Upper lobe of right lung (tissue), 1 donor: ENCODE measurements around the gene LDB2. TPM values are rescaled to one million over a fixed set of nuclear protein-coding genes. Genes with fewer than 3 reads are reported as not detected.

Source experiments
- ATAC-seq: fragments of 200-7000 bp; cut with Tn5 transposase; one replicate; pipeline ENCODE4 v1.9.1; 2020; ENCODE audit warnings: mild to moderate bottlenecking, moderate library complexity
- DNase-seq: peaks from one replicate; pipeline ENCODE4 v3.0.0-alpha.2; 2020
- H3K27ac ChIP-seq: fragments of 200-600 bp; one replicate; pipeline ENCODE4 v1.8.0; 2022
- H3K27me3 ChIP-seq: fragments of 200-600 bp; one replicate; pipeline ENCODE4 v1.8.0; 2022; ENCODE audit warnings: mild to moderate bottlenecking
- H3K36me3 ChIP-seq: fragments of 200-600 bp; one replicate; pipeline ENCODE4 v1.8.0; 2022
- H3K4me1 ChIP-seq: fragments of 200-600 bp; one replicate; pipeline ENCODE4 v1.8.0; 2022
- H3K4me3 ChIP-seq: fragments of 200-600 bp; one replicate; pipeline ENCODE4 v1.8.0; 2022; ENCODE audit warnings: mild to moderate bottlenecking
- H3K9me3 ChIP-seq: fragments of 200-600 bp; one replicate; pipeline ENCODE4 v1.8.0; 2022
- CTCF ChIP-seq: fragments of 200-600 bp; IDR thresholded peaks from one replicate; pipeline ENCODE4 v1.8.0; 2022; ENCODE audit warnings: antibody characterized with exemption
- intact Hi-C: fragments of 100-400 bp; cut with DNase I; formaldehyde crosslinking; loops from one replicate; pipeline ENCODE4 v1.11.0; 2022
- total RNA-seq: library from RNA; stranded (reverse); fragmentation: NEBNext Ultra II Directional; extraction: Animal tissue kit (Norgen Biotek cat#: 25700); gene quantifications from one replicate; pipeline ENCODE4 v1.2.1, GENCODE V29; 2021
- donor health status: DM: no; HTN: yes; CAD: no; lungs with severe emphysema.

The LDB2 gene
- total RNA-seq, 1 donor from 2014 or later: 139 TPM

- intact Hi-C loops: no loop called here
- DNase-seq (no peak), ATAC-seq (no peak)
- Histone ChIP-seq H3K4me1 (no peaks in the 10 kb centered on the region), H3K27ac (no peak overlapping the region), H3K4me3 (no peak overlapping the region), H3K36me3 (no peaks in the 10 kb centered on the region), H3K27me3 (no peaks in the 10 kb centered on the region), H3K9me3 (no peaks in the 10 kb centered on the region)
- TF ChIP-seq CTCF: no peak
Observed at GRCh38 chr4:16466581-16466980, 431.9 kb downstream of the LDB2 start.

GRCh38 chr4:16464651-16465050 is 433.8 kb downstream of the LDB2 start:
- Histone ChIP-seq H3K36me3 (no peaks in the 10 kb centered on the region), H3K27ac (no peak overlapping the region), H3K27me3 (peaks cover 5% of the 10 kb centered on the region), H3K4me3 (no peak overlapping the region), H3K9me3 (no peaks in the 10 kb centered on the region), H3K4me1 (no peaks in the 10 kb centered on the region)
- TF ChIP-seq CTCF: no peak
- DNase-seq: no peak
- intact Hi-C loops: no loop called here
- no peak for ATAC-seq

GRCh38 chr4:16462656-16463055 is 435.8 kb downstream of the LDB2 start:
- ATAC-seq (no peak), DNase-seq (no peak)
- no peaks in the 10 kb centered on the region for H3K9me3 ChIP-seq
- H3K27me3 ChIP-seq: peaks cover 5% of the 10 kb centered on the region
- no peak for TF ChIP-seq CTCF
- intact Hi-C loops: no loop called here
- H3K36me3 ChIP-seq: no peaks in the 10 kb centered on the region
- H3K4me1 ChIP-seq: no peaks in the 10 kb centered on the region
- H3K27ac ChIP-seq: no peak overlapping the region
- H3K4me3 ChIP-seq: no peak overlapping the region

GRCh38 chr4:16461362-16461761 is 437.1 kb downstream of the LDB2 start:
- TF ChIP-seq CTCF: no peak
- no peak for DNase-seq
- Histone ChIP-seq H3K27ac (no peak overlapping the region), H3K27me3 (peaks cover 5% of the 10 kb centered on the region), H3K9me3 (no peaks in the 10 kb centered on the region), H3K36me3 (no peaks in the 10 kb centered on the region), H3K4me3 (no peak overlapping the region), H3K4me1 (no peaks in the 10 kb centered on the region)
- intact Hi-C loops: no loop called here
- no peak for ATAC-seq

GRCh38 chr4:16457944-16458343 is 440.5 kb downstream of the LDB2 start:
- DNase-seq (no peak), ATAC-seq (no peak)
- H3K36me3 ChIP-seq: no peaks in the 10 kb centered on the region
- intact Hi-C loops: no loop called here
- no peaks in the 10 kb centered on the region for H3K9me3 ChIP-seq
- peaks cover 5% of the 10 kb centered on the region for H3K27me3 ChIP-seq
- no peak overlapping the region for H3K4me3 ChIP-seq
- H3K27ac ChIP-seq: no peak overlapping the region
- no peaks in the 10 kb centered on the region for H3K4me1 ChIP-seq
- TF ChIP-seq CTCF: no peak
